Measurements from ENCODE around the gene CADPS2.

Gene CADPS2

DNA sequence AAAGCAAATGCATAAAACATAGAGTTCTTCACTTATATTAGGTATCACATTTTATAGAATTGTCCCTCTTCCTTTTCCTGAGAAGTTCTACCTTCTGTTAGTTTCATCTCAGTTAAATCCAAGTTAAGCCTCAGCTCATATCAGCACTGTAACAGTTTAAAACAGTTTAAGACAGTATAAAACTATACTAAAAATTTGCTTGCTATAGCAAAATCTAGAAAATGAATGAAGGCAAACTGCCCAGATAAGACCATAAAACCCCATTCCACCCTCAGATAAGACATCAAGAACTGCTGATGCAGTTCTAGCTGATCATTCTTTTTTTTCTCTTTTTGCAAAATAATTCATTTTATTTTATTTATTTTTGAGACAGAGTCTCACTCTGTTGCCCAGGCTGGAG lies 364.5 kb downstream of the CADPS2 start:
- Histone ChIP-seq H3K27ac (ENCODE audit: low read length) (no peak overlapping the region), H3K36me3 (replicated peaks; ENCODE audit: insufficient read depth, low read length) (no peaks in the 10 kb centered on the region), H3F3A (ENCODE audit: insufficient read depth, low read length) (no peaks in the 10 kb centered on the region), H2AFZ (ENCODE audit: low read length) (no peak overlapping the region), H3K79me2 (ENCODE audit: low read length) (no peaks in the 10 kb centered on the region), H3K4me3 (ENCODE audit: low read length) (no peak overlapping the region), H3K4me2 (ENCODE audit: low read depth, low read length) (no peak overlapping the region), H3K9me2 (replicated peaks; ENCODE audit: insufficient read depth, low read length) (no peaks in the 10 kb centered on the region), H3K9ac (ENCODE audit: low read length) (no peak overlapping the region), H3K9me3 (replicated peaks; ENCODE audit: insufficient read depth, low read length) (no peaks in the 10 kb centered on the region), H3K27me3 (replicated peaks; ENCODE audit: insufficient read depth, low read length) (no peaks in the 10 kb centered on the region), H3K4me1 (ENCODE audit: low read length) (no peaks in the 10 kb centered on the region), H4K20me1 (ENCODE audit: insufficient read depth, low read length) (no peaks in the 10 kb centered on the region)
- TF ChIP-seq, protein P1, sequence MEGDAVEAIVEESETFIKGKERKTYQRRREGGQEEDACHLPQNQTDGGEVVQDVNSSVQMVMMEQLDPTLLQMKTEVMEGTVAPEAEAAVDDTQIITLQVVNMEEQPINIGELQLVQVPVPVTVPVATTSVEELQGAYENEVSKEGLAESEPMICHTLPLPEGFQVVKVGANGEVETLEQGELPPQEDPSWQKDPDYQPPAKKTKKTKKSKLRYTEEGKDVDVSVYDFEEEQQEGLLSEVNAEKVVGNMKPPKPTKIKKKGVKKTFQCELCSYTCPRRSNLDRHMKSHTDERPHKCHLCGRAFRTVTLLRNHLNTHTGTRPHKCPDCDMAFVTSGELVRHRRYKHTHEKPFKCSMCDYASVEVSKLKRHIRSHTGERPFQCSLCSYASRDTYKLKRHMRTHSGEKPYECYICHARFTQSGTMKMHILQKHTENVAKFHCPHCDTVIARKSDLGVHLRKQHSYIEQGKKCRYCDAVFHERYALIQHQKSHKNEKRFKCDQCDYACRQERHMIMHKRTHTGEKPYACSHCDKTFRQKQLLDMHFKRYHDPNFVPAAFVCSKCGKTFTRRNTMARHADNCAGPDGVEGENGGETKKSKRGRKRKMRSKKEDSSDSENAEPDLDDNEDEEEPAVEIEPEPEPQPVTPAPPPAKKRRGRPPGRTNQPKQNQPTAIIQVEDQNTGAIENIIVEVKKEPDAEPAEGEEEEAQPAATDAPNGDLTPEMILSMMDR (IDR thresholded peaks at IDR 0.05; ENCODE audit: low read length): no peak
- TF ChIP-seq EZH2phosphoT487 (IDR thresholded peaks at IDR 0.05; ENCODE audit: low read length) (no peak), EZH2 (optimal IDR thresholded peaks at IDR 0.05; ENCODE audit: low read depth, low read length) (no peak)
- no peak for DNase-seq

DNA sequence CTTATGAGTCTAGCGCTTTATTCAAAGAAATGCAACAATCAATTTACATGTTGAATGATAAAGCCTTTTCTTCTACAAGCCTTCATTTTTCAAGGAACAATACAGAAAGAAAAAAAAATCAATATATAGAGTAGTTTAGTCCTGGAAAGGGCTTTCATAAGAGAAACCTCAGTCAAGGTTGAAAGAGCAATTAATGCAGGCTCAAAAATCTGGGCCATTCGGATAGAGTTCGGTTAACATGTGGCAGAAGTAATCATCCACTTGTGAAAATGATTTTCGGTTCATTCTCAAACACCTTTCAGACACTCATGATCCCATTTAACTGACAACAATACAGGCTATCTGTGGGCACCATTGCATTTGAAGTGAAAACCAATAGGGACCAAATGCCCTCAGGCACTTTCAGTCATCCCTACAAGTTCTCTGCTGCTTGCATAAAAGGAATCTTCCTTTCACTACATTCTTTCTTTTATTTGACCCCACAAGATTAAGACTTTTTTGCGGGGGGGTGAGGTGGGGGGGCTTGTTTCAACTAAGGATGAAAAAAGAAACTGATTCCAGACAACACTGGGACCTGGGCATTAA lies 365.2 kb downstream of the CADPS2 start:
- DNase-seq: no peak
- Histone ChIP-seq H3K36me3 (replicated peaks; ENCODE audit: insufficient read depth, low read length) (no peaks in the 10 kb centered on the region), H2AFZ (ENCODE audit: low read length) (no peak overlapping the region), H3K79me2 (ENCODE audit: low read length) (no peaks in the 10 kb centered on the region), H3K27ac (ENCODE audit: low read length) (no peak overlapping the region), H3K9ac (ENCODE audit: low read length) (no peak overlapping the region), H3K9me2 (replicated peaks; ENCODE audit: insufficient read depth, low read length) (no peaks in the 10 kb centered on the region), H3K4me1 (ENCODE audit: low read length) (peaks cover 2% of the 10 kb centered on the region; the same call in 1 of the 2 replicates), H3K4me2 (ENCODE audit: low read depth, low read length) (no peak overlapping the region), H3K9me3 (replicated peaks; ENCODE audit: insufficient read depth, low read length) (no peaks in the 10 kb centered on the region), H3F3A (ENCODE audit: insufficient read depth, low read length) (no peaks in the 10 kb centered on the region), H3K27me3 (replicated peaks; ENCODE audit: insufficient read depth, low read length) (no peaks in the 10 kb centered on the region), H4K20me1 (ENCODE audit: insufficient read depth, low read length) (no peaks in the 10 kb centered on the region), H3K4me3 (ENCODE audit: low read length) (no peak overlapping the region)
- TF ChIP-seq EZH2phosphoT487 (IDR thresholded peaks at IDR 0.05; ENCODE audit: low read length) (no peak), EZH2 (optimal IDR thresholded peaks at IDR 0.05; ENCODE audit: low read depth, low read length) (no peak)

DNA sequence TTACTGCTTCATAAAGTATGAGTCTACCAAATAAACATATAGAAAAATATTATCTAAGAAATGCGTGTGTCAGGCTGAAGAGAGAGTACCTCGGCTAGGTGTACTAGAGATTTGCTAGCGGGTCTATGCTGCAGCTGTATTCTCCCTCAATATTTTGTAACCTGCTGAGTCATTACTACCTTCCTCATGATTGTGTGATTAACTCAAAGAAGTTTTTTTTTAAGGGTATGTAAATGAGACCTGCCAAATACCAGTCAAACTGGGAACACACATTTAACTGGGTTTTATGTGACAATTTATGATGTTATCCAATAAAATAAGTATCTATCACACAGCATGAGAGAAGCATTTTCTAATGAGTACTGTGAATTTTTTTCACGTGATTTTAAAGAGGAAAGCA lies 367.8 kb downstream of the CADPS2 start:
- no peaks in the 10 kb centered on the region for H4K20me1 ChIP-seq (ENCODE audit: insufficient read depth, low read length)
- H3K9ac ChIP-seq (ENCODE audit: low read length): no peak overlapping the region
- no peak overlapping the region for H2AFZ ChIP-seq (ENCODE audit: low read length)
- H3K4me2 ChIP-seq (ENCODE audit: low read depth, low read length): no peak overlapping the region
- no peak overlapping the region for H3K27ac ChIP-seq (ENCODE audit: low read length)
- H3K9me2 ChIP-seq (replicated peaks; ENCODE audit: insufficient read depth, low read length): no peaks in the 10 kb centered on the region
- H3K79me2 ChIP-seq (ENCODE audit: low read length): no peaks in the 10 kb centered on the region
- no peaks in the 10 kb centered on the region for H3K9me3 ChIP-seq (replicated peaks; ENCODE audit: insufficient read depth, low read length)
- no peaks in the 10 kb centered on the region for H3F3A ChIP-seq (ENCODE audit: insufficient read depth, low read length)
- no peaks in the 10 kb centered on the region for H3K27me3 ChIP-seq (replicated peaks; ENCODE audit: insufficient read depth, low read length)
- TF ChIP-seq, protein P1 (IDR thresholded peaks at IDR 0.05; ENCODE audit: low read length): no peak
- H3K36me3 ChIP-seq (replicated peaks; ENCODE audit: insufficient read depth, low read length): no peaks in the 10 kb centered on the region
- H3K4me3 ChIP-seq (ENCODE audit: low read length): no peak overlapping the region
- peaks cover 4% of the 10 kb centered on the region; the same call in 1 of the 2 replicates for H3K4me1 ChIP-seq (ENCODE audit: low read length)
- no peak for DNase-seq

DNA sequence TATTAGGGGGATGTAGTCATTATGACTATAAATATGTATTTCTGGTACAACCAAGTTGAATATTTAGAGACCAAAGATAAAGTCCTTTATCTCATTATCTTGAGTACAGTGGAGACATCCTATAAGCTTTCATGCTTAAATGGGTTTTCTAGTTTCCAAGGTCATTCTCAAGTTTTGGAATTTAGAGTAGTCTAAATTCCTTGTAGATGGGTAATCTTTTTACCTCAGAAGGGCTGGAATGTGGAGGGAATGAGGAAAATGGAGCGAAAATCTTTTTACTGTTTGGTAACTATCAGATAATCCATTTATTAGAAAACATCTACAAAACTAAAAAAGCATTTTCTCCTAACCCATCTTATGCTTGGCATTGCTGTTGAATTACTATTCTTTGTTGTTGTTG lies 368.7 kb downstream of the CADPS2 start:
- Histone ChIP-seq H3K27ac (ENCODE audit: low read length) (no peak overlapping the region), H3K9me2 (replicated peaks; ENCODE audit: insufficient read depth, low read length) (no peaks in the 10 kb centered on the region), H3K9me3 (replicated peaks; ENCODE audit: insufficient read depth, low read length) (no peaks in the 10 kb centered on the region), H3F3A (ENCODE audit: insufficient read depth, low read length) (no peaks in the 10 kb centered on the region), H3K9ac (ENCODE audit: low read length) (no peak overlapping the region), H2AFZ (ENCODE audit: low read length) (no peak overlapping the region), H3K27me3 (replicated peaks; ENCODE audit: insufficient read depth, low read length) (no peaks in the 10 kb centered on the region), H3K79me2 (ENCODE audit: low read length) (no peaks in the 10 kb centered on the region), H3K36me3 (replicated peaks; ENCODE audit: insufficient read depth, low read length) (no peaks in the 10 kb centered on the region), H3K4me1 (ENCODE audit: low read length) (peaks cover 4% of the 10 kb centered on the region; the same call in 1 of the 2 replicates), H3K4me2 (ENCODE audit: low read depth, low read length) (no peak overlapping the region), H3K4me3 (ENCODE audit: low read length) (no peak overlapping the region), H4K20me1 (ENCODE audit: insufficient read depth, low read length) (no peaks in the 10 kb centered on the region)
- TF ChIP-seq EZH2phosphoT487 (IDR thresholded peaks at IDR 0.05; ENCODE audit: low read length) (no peak), EZH2 (optimal IDR thresholded peaks at IDR 0.05; ENCODE audit: low read depth, low read length) (no peak)
- TF ChIP-seq, protein P1 (IDR thresholded peaks at IDR 0.05; ENCODE audit: low read length): no peak
- no peak for DNase-seq

Measured in MM.1S (cell line).